Effector memory CD4-positive, alpha-beta T cell (primary cell): Measurements from ENCODE around the gene IDH3B.

Source experiments
- DNase-seq, 3 donors: peaks; one replicate each; pipeline ENCODE4 v3.0.0-alpha.2; 2020
- H3K27ac ChIP-seq: 2 replicates; pipeline ENCODE4 v1.7.0; 2013; ENCODE audit warnings: mild to moderate bottlenecking, low read length, moderate library complexity; ENCODE audit not compliant: insufficient read depth, poor library complexity, severe bottlenecking
- H3K27me3 ChIP-seq: replicated peaks from 2 replicates; pipeline ENCODE4 v1.7.0; 2013; ENCODE audit warnings: mild to moderate bottlenecking, low read length; ENCODE audit not compliant: insufficient read depth, control insufficient read depth, poor library complexity, severe bottlenecking
- H3K36me3 ChIP-seq: 2 replicates; pipeline ENCODE4 v1.7.0; 2013; ENCODE audit warnings: mild to moderate bottlenecking, low read length, moderate library complexity; ENCODE audit not compliant: control insufficient read depth, insufficient read depth
- H3K4me1 ChIP-seq: 2 replicates; pipeline ENCODE4 v1.7.0; 2013; ENCODE audit warnings: low read length, mild to moderate bottlenecking; ENCODE audit not compliant: control insufficient read depth, insufficient read depth, poor library complexity, severe bottlenecking
- H3K4me3 ChIP-seq: 2 replicates; pipeline ENCODE4 v1.7.0; 2013; ENCODE audit warnings: low read length, low read depth, mild to moderate bottlenecking; ENCODE audit not compliant: insufficient read depth, poor library complexity, severe bottlenecking
- H3K9me3 ChIP-seq: 2 replicates; pipeline ENCODE4 v1.7.0; 2013; ENCODE audit warnings: mild to moderate bottlenecking, low read length, moderate library complexity; ENCODE audit not compliant: control insufficient read depth
- total RNA-seq, 3 donors: gene quantifications; one replicate each; lab custom pipeline; 2026; lab: John Stamatoyannopoulos, UW

Gene IDH3B
- 47.0 to 72.2 (median 68.5) reads per million in 3 donors for total RNA-seq

GRCh38 chr20:2663887-2664719 lies at the start of gene IDH3B:
TSS of gene IDH3B (minus strand) at chr20:2664216. CDS start at chr20:2664188, 28 bp downstream.
- H3K36me3 ChIP-seq = peaks cover 27% of the 10 kb centered on the region
- peak within 1 kb of the TSS; percentile 76 for H3K27ac ChIP-seq
- peak within 1 kb of the TSS; percentile 77 for H3K4me3 ChIP-seq
- H3K27me3 ChIP-seq = no peaks in the 10 kb centered on the region
- H3K9me3 ChIP-seq = no peaks in the 10 kb centered on the region
- H3K4me1 ChIP-seq = peaks cover 8% of the 10 kb centered on the region
- DNase-seq = peak; percentile 84 to 88 (median 85)

GRCh38 chr20:2713285-2713684 lies 49.3 kb upstream of the IDH3B start:
- DNase-seq = no peak
- no peaks in the 10 kb centered on the region for H3K4me1 ChIP-seq
- no peaks in the 10 kb centered on the region for H3K36me3 ChIP-seq
- no peak overlapping the region for H3K27ac ChIP-seq
- H3K4me3 ChIP-seq = no peak overlapping the region
- no peaks in the 10 kb centered on the region for H3K27me3 ChIP-seq
- no peaks in the 10 kb centered on the region for H3K9me3 ChIP-seq

- H3K27ac ChIP-seq = no peak overlapping the region
- no peaks in the 10 kb centered on the region for H3K9me3 ChIP-seq
- no peaks in the 10 kb centered on the region for H3K36me3 ChIP-seq
- peaks cover 2% of the 10 kb centered on the region for H3K27me3 ChIP-seq
- DNase-seq = no peak
- no peak overlapping the region for H3K4me3 ChIP-seq
- no peaks in the 10 kb centered on the region for H3K4me1 ChIP-seq
Measured at GRCh38 chr20:2709205-2709981, 45.4 kb upstream of the IDH3B start.

GRCh38 chr20:2708665-2709064 lies 44.6 kb upstream of the IDH3B start:
- Histone ChIP-seq H3K4me3 (no peak overlapping the region), H3K9me3 (no peaks in the 10 kb centered on the region), H3K36me3 (no peaks in the 10 kb centered on the region), H3K27ac (no peak overlapping the region), H3K27me3 (peaks cover 2% of the 10 kb centered on the region), H3K4me1 (no peaks in the 10 kb centered on the region)
- no peak for DNase-seq

- no peak for DNase-seq
- Histone ChIP-seq H3K4me3 (no peak overlapping the region), H3K4me1 (no peaks in the 10 kb centered on the region), H3K27me3 (peaks cover 2% of the 10 kb centered on the region), H3K27ac (no peak overlapping the region), H3K36me3 (no peaks in the 10 kb centered on the region), H3K9me3 (no peaks in the 10 kb centered on the region)
Measured at GRCh38 chr20:2708073-2708415, 44.0 kb upstream of the IDH3B start.

GRCh38 chr20:2707353-2708072 lies 43.5 kb upstream of the IDH3B start:
- H3K4me3 ChIP-seq = no peak overlapping the region
- H3K4me1 ChIP-seq = no peaks in the 10 kb centered on the region
- H3K27me3 ChIP-seq = peaks cover 2% of the 10 kb centered on the region
- no peaks in the 10 kb centered on the region for H3K9me3 ChIP-seq
- no peaks in the 10 kb centered on the region for H3K36me3 ChIP-seq
- DNase-seq = no peak
- H3K27ac ChIP-seq = no peak overlapping the region

GRCh38 chr20:2706688-2707352 lies 42.8 kb upstream of the IDH3B start:
- H3K27ac ChIP-seq = no peak overlapping the region
- H3K4me3 ChIP-seq = no peak overlapping the region
- no peaks in the 10 kb centered on the region for H3K4me1 ChIP-seq
- no peak for DNase-seq
- H3K9me3 ChIP-seq = no peaks in the 10 kb centered on the region
- peaks cover 2% of the 10 kb centered on the region for H3K27me3 ChIP-seq
- H3K36me3 ChIP-seq = no peaks in the 10 kb centered on the region

GRCh38 chr20:2705931-2706645 lies 42.1 kb upstream of the IDH3B start:
- Histone ChIP-seq H3K4me1 (no peaks in the 10 kb centered on the region), H3K36me3 (no peaks in the 10 kb centered on the region), H3K27ac (no peak overlapping the region), H3K9me3 (no peaks in the 10 kb centered on the region), H3K4me3 (no peak overlapping the region), H3K27me3 (peaks cover 2% of the 10 kb centered on the region)
- no peak for DNase-seq
